ENCODE data around the gene MTCL1. TPM values are rescaled to one million over a fixed set of nuclear protein-coding genes. Genes with fewer than 3 reads are reported as not detected.

The MTCL1 gene
- total RNA-seq, 1 experiment from 2014 or later = 11.2 TPM

- ChIA-PET POLR2A (ENCODE audit: low non-redundant PET) (no interaction called here), CTCF (no interaction called here)
- H3K36me3 ChIP-seq (ENCODE audit: insufficient read depth, low read length, poor library complexity, severe bottlenecking) = no peaks in the 10 kb centered on the region
- TF ChIP-seq CTCF (conservative IDR thresholded peaks at IDR 0.05; ENCODE audit: low read depth, low read length) = no peak
- no peak for TF ChIP-seq EZH2 (IDR thresholded peaks at IDR 0.05; ENCODE audit: borderline replicate concordance, low read depth, low read length, poor library complexity, severe bottlenecking)
- H3K4me1 ChIP-seq (ENCODE audit: insufficient read depth, low read length, poor library complexity, severe bottlenecking) = no peaks in the 10 kb centered on the region
- BruUV-seq (replicated peaks) = no TSS peak
- H3K9me3 ChIP-seq (ENCODE audit: low read depth, low read length, poor library complexity, severe bottlenecking) = no peaks in the 10 kb centered on the region
- intact Hi-C loops (cut with micrococcal nuclease; ENCODE audit: unreplicated experiment) = no loop called here
- no peak overlapping the region for H3K4me3 ChIP-seq (ENCODE audit: low read depth, low read length, poor library complexity, severe bottlenecking)
- no peak for DNase-seq (ENCODE audit: low spot score)
- no peak overlapping the region for H3K27ac ChIP-seq (ENCODE audit: low read depth, low read length, poor library complexity, severe bottlenecking)
- no peaks in the 10 kb centered on the region for H3K27me3 ChIP-seq (replicated peaks; ENCODE audit: insufficient read depth, low read depth, low read length, poor library complexity)
Measured at GRCh38 chr18:8821083-8821465, 115.7 kb downstream of the MTCL1 start.

- H3K36me3 ChIP-seq (ENCODE audit: insufficient read depth, low read length, poor library complexity, severe bottlenecking) = no peaks in the 10 kb centered on the region
- intact Hi-C loops (cut with micrococcal nuclease; ENCODE audit: unreplicated experiment) = no loop called here
- no peak for DNase-seq (ENCODE audit: low spot score)
- H3K4me3 ChIP-seq (ENCODE audit: low read depth, low read length, poor library complexity, severe bottlenecking) = no peak overlapping the region
- no peaks in the 10 kb centered on the region for H3K9me3 ChIP-seq (ENCODE audit: low read depth, low read length, poor library complexity, severe bottlenecking)
- no peaks in the 10 kb centered on the region for H3K27me3 ChIP-seq (replicated peaks; ENCODE audit: insufficient read depth, low read depth, low read length, poor library complexity)
- CTCF ChIA-PET = no interaction called here
- BruUV-seq (replicated peaks) = no TSS peak
- H3K4me1 ChIP-seq (ENCODE audit: insufficient read depth, low read length, poor library complexity, severe bottlenecking) = no peaks in the 10 kb centered on the region
- no peak overlapping the region for H3K27ac ChIP-seq (ENCODE audit: low read depth, low read length, poor library complexity, severe bottlenecking)
- POLR2A ChIA-PET (ENCODE audit: low non-redundant PET) = no interaction called here
- TF ChIP-seq CTCF (conservative IDR thresholded peaks at IDR 0.05; ENCODE audit: low read depth, low read length) = no peak
- no peak for TF ChIP-seq EZH2 (IDR thresholded peaks at IDR 0.05; ENCODE audit: borderline replicate concordance, low read depth, low read length, poor library complexity, severe bottlenecking)
Measured at GRCh38 chr18:8821531-8821930, 116.2 kb downstream of the MTCL1 start.

- CTCF ChIA-PET = no interaction called here
- intact Hi-C loops (cut with micrococcal nuclease; ENCODE audit: unreplicated experiment) = no loop called here
- H3K9me3 ChIP-seq (ENCODE audit: low read depth, low read length, poor library complexity, severe bottlenecking) = no peaks in the 10 kb centered on the region
- no peaks in the 10 kb centered on the region for H3K4me1 ChIP-seq (ENCODE audit: insufficient read depth, low read length, poor library complexity, severe bottlenecking)
- H3K27me3 ChIP-seq (replicated peaks; ENCODE audit: insufficient read depth, low read depth, low read length, poor library complexity) = no peaks in the 10 kb centered on the region
- TF ChIP-seq EZH2 (IDR thresholded peaks at IDR 0.05; ENCODE audit: borderline replicate concordance, low read depth, low read length, poor library complexity, severe bottlenecking) = no peak
- no peak for TF ChIP-seq CTCF (conservative IDR thresholded peaks at IDR 0.05; ENCODE audit: low read depth, low read length)
- no peak overlapping the region for H3K4me3 ChIP-seq (ENCODE audit: low read depth, low read length, poor library complexity, severe bottlenecking)
- no peak for DNase-seq (ENCODE audit: low spot score)
- H3K36me3 ChIP-seq (ENCODE audit: insufficient read depth, low read length, poor library complexity, severe bottlenecking) = no peaks in the 10 kb centered on the region
- no TSS peak for BruUV-seq (replicated peaks)
- POLR2A ChIA-PET (ENCODE audit: low non-redundant PET) = no interaction called here
- H3K27ac ChIP-seq (ENCODE audit: low read depth, low read length, poor library complexity, severe bottlenecking) = no peak overlapping the region
Measured at GRCh38 chr18:8822643-8823042, 117.3 kb downstream of the MTCL1 start.

Measured in A673 (cell line).